HEK293T (cell line): ENCODE results near the gene PRAME.

Experiments
- BHLHE40 ChIP-seq: fragments of 450-650 bp; IDR thresholded peaks from 2 replicates; pipeline ENCODE4 v1.6.1; 2016; ENCODE audit warnings: mild to moderate bottlenecking, moderate library complexity, borderline replicate concordance
- CTBP1 ChIP-seq: fragments of 450-650 bp; IDR thresholded peaks from 2 replicates; pipeline ENCODE4 v1.6.1; 2016; ENCODE audit warnings: borderline replicate concordance
- SP1 ChIP-seq: fragments of 450-650 bp; IDR thresholded peaks from 2 replicates; pipeline ENCODE4 v1.6.1; 2017

GRCh38 chr22:22513619-22514018 lies 45.4 kb downstream of the PRAME start:
- no peak for TF ChIP-seq BHLHE40
- TF ChIP-seq SP1: no peak
- TF ChIP-seq CTBP1: no peak
